KG1 (cell line): Measurements from ENCODE around the gene ACVRL1.

Source experiments
- DNase-seq: peaks from one replicate; lab custom pipeline; 2025; lab: John Stamatoyannopoulos, UW

ACVRL1 gene

GRCh38 chr12:51898937-51899336 lies 8.4 kb upstream of the ACVRL1 start:
- DNase-seq, result no peak

- no peak for DNase-seq
Observed at GRCh38 chr12:51900323-51900889, 6.9 kb upstream of the ACVRL1 start.

- no peak for DNase-seq
Observed at GRCh38 chr12:51901121-51901817, 6.0 kb upstream of the ACVRL1 start.

- no peak for DNase-seq
Observed at GRCh38 chr12:51901881-51902280, 5.4 kb upstream of the ACVRL1 start.

- no peak for DNase-seq
Observed at GRCh38 chr12:51904951-51905470, 2.3 kb upstream of the ACVRL1 start.

- no peak for DNase-seq
Observed at GRCh38 chr12:51905471-51906429, 1.6 kb upstream of the ACVRL1 start.

- no peak for DNase-seq
Observed at GRCh38 chr12:51906430-51907082, 748 bp upstream of the ACVRL1 start.

- no peak for DNase-seq
Observed at GRCh38 chr12:51907856-51908425, 637 bp downstream of the ACVRL1 start.

GRCh38 chr12:51908876-51909592 lies 1.7 kb downstream of the ACVRL1 start:
- DNase-seq, result no peak

- DNase-seq, result no peak
Observed at GRCh38 chr12:51910168-51910567, 2.9 kb downstream of the ACVRL1 start.

GRCh38 chr12:51910691-51911090 lies 3.4 kb downstream of the ACVRL1 start:
- DNase-seq, result no peak

- no peak for DNase-seq
Observed at GRCh38 chr12:51911307-51911706, 4.0 kb downstream of the ACVRL1 start.

- DNase-seq, result no peak
Observed at GRCh38 chr12:51911788-51912711, 4.7 kb downstream of the ACVRL1 start.

GRCh38 chr12:51913071-51914033 lies 6.0 kb downstream of the ACVRL1 start:
- DNase-seq, result no peak

- DNase-seq, result no peak
Observed at GRCh38 chr12:51914034-51914923, 7.0 kb downstream of the ACVRL1 start.

GRCh38 chr12:51915003-51915625 lies 7.8 kb downstream of the ACVRL1 start:
- DNase-seq, result no peak

- DNase-seq, result no peak
Observed at GRCh38 chr12:51915951-51916350, 8.6 kb downstream of the ACVRL1 start.
